Suppressor macrophage treated with lipopolysaccharide for 4 hours (primary cell): ENCODE results near the gene CLMN.

Source experiments
- DNase-seq: peaks from one replicate; pipeline ENCODE4 v3.0.0-alpha.2; 2020

The CLMN gene

GRCh38 chr14:95319312-95320077 lies at the start of gene CLMN:
CLMN (minus strand) TSS chr14:95319908; CDS start chr14:95319792, 116 bp downstream.
- peak; percentile 57 for DNase-seq

GRCh38 chr14:95365401-95365800 lies 45.7 kb upstream of the CLMN start:
- DNase-seq = no peak

- DNase-seq = no peak
Measured at GRCh38 chr14:95364481-95365209, 44.9 kb upstream of the CLMN start.

- DNase-seq = no peak
Measured at GRCh38 chr14:95363468-95363954, 43.8 kb upstream of the CLMN start.

GRCh38 chr14:95362138-95362494 lies 42.4 kb upstream of the CLMN start:
- no peak for DNase-seq

GRCh38 chr14:95361373-95362137 lies 41.8 kb upstream of the CLMN start:
- peak; percentile 65 for DNase-seq

- no peak for DNase-seq
Measured at GRCh38 chr14:95360828-95361227, 41.1 kb upstream of the CLMN start.

- DNase-seq = no peak
Measured at GRCh38 chr14:95359994-95360826, 40.5 kb upstream of the CLMN start.

- DNase-seq = no peak
Measured at GRCh38 chr14:95356245-95356869, 36.6 kb upstream of the CLMN start.

- DNase-seq = no peak
Measured at GRCh38 chr14:95355422-95355821, 35.7 kb upstream of the CLMN start.

- DNase-seq = no peak
Measured at GRCh38 chr14:95354834-95355233, 35.1 kb upstream of the CLMN start.

- no peak for DNase-seq
Measured at GRCh38 chr14:95353664-95354063, 34.0 kb upstream of the CLMN start.

- DNase-seq = no peak
Measured at GRCh38 chr14:95353007-95353406, 33.3 kb upstream of the CLMN start.

- DNase-seq = no peak
Measured at GRCh38 chr14:95352481-95352880, 32.8 kb upstream of the CLMN start.

- DNase-seq = no peak
Measured at GRCh38 chr14:95349241-95349640, 29.5 kb upstream of the CLMN start.

GRCh38 chr14:95348395-95349080 lies 28.8 kb upstream of the CLMN start:
- DNase-seq = no peak

GRCh38 chr14:95346820-95347219 lies 27.1 kb upstream of the CLMN start:
- no peak for DNase-seq

- no peak for DNase-seq
Measured at GRCh38 chr14:95346266-95346665, 26.6 kb upstream of the CLMN start.

GRCh38 chr14:95345032-95345431 lies 25.3 kb upstream of the CLMN start:
- no peak for DNase-seq

GRCh38 chr14:95344536-95344935 lies 24.8 kb upstream of the CLMN start:
- no peak for DNase-seq

GRCh38 chr14:95341564-95341963 lies 21.9 kb upstream of the CLMN start:
- no peak for DNase-seq

- no peak for DNase-seq
Measured at GRCh38 chr14:95341115-95341514, 21.4 kb upstream of the CLMN start.
